CD14-positive monocyte (primary cell): ENCODE measurements around the gene CWC27. TPM values are rescaled to one million over a fixed set of nuclear protein-coding genes. Genes with fewer than 3 reads are reported as not detected.

Experiments used
- DNase-seq, 3 donors: peaks; one replicate each; pipeline ENCODE4 v3.0.0-alpha.2; 2011 to 2022
- H2AFZ ChIP-seq: 2 replicates; pipeline ENCODE4 v1.6.0; 2012; ENCODE audit warnings: mild to moderate bottlenecking, low read depth, low read length, inconsistent platforms; ENCODE audit not compliant: insufficient read depth, poor library complexity, severe bottlenecking
- H3K27ac ChIP-seq, 2 donors: 1 replicate in 1 of 2; 2 replicates in 1 of 2; pipeline ENCODE4 v1.5.1; 2012 to 2013; ENCODE audit warnings: low read length in 2 of 2, control low read depth in 1 of 2, inconsistent platforms in 1 of 2, low read depth in 1 of 2, mild to moderate bottlenecking in 1 of 2
- H3K27me3 ChIP-seq, 2 donors: one replicate each; pipeline versions ENCODE4 v1.6.0 to v1.6.1; 2011 to 2013; ENCODE audit warnings: low read length in 2 of 2; ENCODE audit not compliant: control insufficient read depth in 2 of 2, insufficient read depth in 2 of 2
- H3K36me3 ChIP-seq, 2 donors: replicated peaks in 1 of 2; 1 replicate in 1 of 2; 2 replicates in 1 of 2; pipeline versions ENCODE4 v1.5.1 to v1.6.1; 2012 to 2013; ENCODE audit warnings: low read length in 2 of 2, control low read depth in 1 of 2, inconsistent platforms in 1 of 2, mild to moderate bottlenecking in 1 of 2; ENCODE audit not compliant: insufficient read depth in 2 of 2, control insufficient read depth in 1 of 2
- H3K4me1 ChIP-seq, 2 donors: 1 replicate in 1 of 2; 2 replicates in 1 of 2; pipeline versions ENCODE4 v1.5.1 to v1.6.1; 2012 to 2013; ENCODE audit warnings: low read length in 2 of 2, control low read depth in 1 of 2, inconsistent platforms in 1 of 2, mild to moderate bottlenecking in 1 of 2, moderate library complexity in 1 of 2; ENCODE audit not compliant: insufficient read depth in 2 of 2, control insufficient read depth in 1 of 2
- H3K4me2 ChIP-seq: replicated peaks from 2 replicates; pipeline ENCODE3; 2012; ENCODE audit warnings: low read length, moderate library complexity, mild to moderate bottlenecking; ENCODE audit not compliant: poor library complexity, severe bottlenecking; ENCODE audit errors: extremely low read depth
- H3K4me3 ChIP-seq, 3 experiments: fragments of 200-600 bp in 1 of 3; sonication (generic) in 1 of 3; replicated peaks in 1 of 3; 1 replicate in 2 of 3; 2 replicates in 1 of 3; pipeline ENCODE4 v1.5.1; 2011 to 2013; ENCODE audit warnings: low read length in 3 of 3, mild to moderate bottlenecking in 3 of 3, control low read depth in 2 of 3, low read depth in 2 of 3, inconsistent platforms in 1 of 3, moderate library complexity in 1 of 3
- H3K79me2 ChIP-seq: 2 replicates; pipeline ENCODE4 v1.6.0; 2012; ENCODE audit warnings: mild to moderate bottlenecking, control low read depth, inconsistent platforms, low read length, moderate library complexity; ENCODE audit not compliant: insufficient read depth
- H3K9ac ChIP-seq: 2 replicates; pipeline ENCODE4 v1.6.0; 2017; ENCODE audit warnings: low read length, mild to moderate bottlenecking; ENCODE audit not compliant: insufficient read depth, poor library complexity, severe bottlenecking
- H3K9me3 ChIP-seq, 2 donors: replicated peaks in 1 of 2; 1 replicate in 1 of 2; 2 replicates in 1 of 2; pipeline versions ENCODE4 v1.5.1 to v1.6.1; 2012 to 2013; ENCODE audit warnings: low read length in 2 of 2, control low read depth in 1 of 2; ENCODE audit not compliant: control insufficient read depth in 1 of 2, insufficient read depth in 1 of 2
- H4K20me1 ChIP-seq: 2 replicates; pipeline ENCODE4 v1.6.0; 2012; ENCODE audit warnings: mild to moderate bottlenecking, low read length, control low read depth, moderate library complexity; ENCODE audit not compliant: insufficient read depth
- H3K27ac Mint-ChIP-seq, 7 donors: one replicate each; pipeline ENCODE4 v1.8.0; 2020; ENCODE audit warnings: mild to moderate bottlenecking in 7 of 7, mixed read lengths in 7 of 7, moderate library complexity in 6 of 7, inconsistent platforms in 2 of 7
- H3K27me3 Mint-ChIP-seq, 3 donors: one replicate each; pipeline ENCODE4 v1.8.0; 2021 to 2022; ENCODE audit warnings: low read depth in 3 of 3, mild to moderate bottlenecking in 3 of 3, mixed read lengths in 3 of 3, moderate library complexity in 3 of 3, inconsistent platforms in 1 of 3
- H3K36me3 Mint-ChIP-seq, 2 donors: one replicate each; pipeline ENCODE4 v1.8.0; 2020; ENCODE audit warnings: mixed read lengths in 2 of 2, inconsistent platforms in 1 of 2, mild to moderate bottlenecking in 1 of 2
- H3K4me1 Mint-ChIP-seq: one replicate; pipeline ENCODE4 v1.8.0; 2020; ENCODE audit warnings: mild to moderate bottlenecking, mixed read lengths
- H3K4me3 Mint-ChIP-seq, 2 donors: one replicate each; pipeline ENCODE4 v1.8.0; 2020; ENCODE audit warnings: mild to moderate bottlenecking in 2 of 2, mixed read lengths in 2 of 2, moderate library complexity in 1 of 2
- H3K9me3 Mint-ChIP-seq, 7 donors: one replicate each; pipeline ENCODE4 v1.8.0; 2020 to 2022; ENCODE audit warnings: mixed read lengths in 7 of 7, mild to moderate bottlenecking in 6 of 7, moderate library complexity in 6 of 7, inconsistent platforms in 2 of 7
- CTCF ChIP-seq: fragments of 200-600 bp; IDR thresholded peaks from one replicate; pipeline ENCODE4 v1.8.0; 2022; ENCODE audit warnings: antibody characterized with exemption, mild to moderate bottlenecking
- WGBS: methylation state at CpG from one replicate; pipeline ENCODE4 v1.1.5; 2013; ENCODE audit warnings: missing lambda C conversion rate; ENCODE audit not compliant: insufficient coverage; 5-methylcytosine and 5-hydroxymethylcytosine counted together
- intact Hi-C, 2 donors: fragments of 100-400 bp; cut with micrococcal nuclease; formaldehyde crosslinking; loops; one replicate each; pipeline versions ENCODE4 v1.15.0 to v1.15.1; 2023
- polyA plus RNA-seq, 3 donors: library from polyadenylated mRNA; depleted of rRNA in 1 of 3; unstranded in 2 of 3; stranded (reverse) in 1 of 3; fragments of 300-500 nt in 2 of 3; fragments of >200 nt in 1 of 3; fragmentation: Illumina TruSeq in 2 of 3; gene quantifications; 1 replicate in 2 of 3; 2 replicates in 1 of 3; pipeline ENCODE4 v1.2.3, GENCODE V29; 2012 to 2021

The CWC27 gene
- polyA plus RNA-seq, 3 donors, result 6.6 to 18.9 (median 14.5) TPM

- intact Hi-C loops, result no loop called here
- Histone ChIP-seq H3K9ac (no peak overlapping the region), H3K79me2 (no peaks in the 10 kb centered on the region), H2AFZ (no peak overlapping the region), H3K27me3 (no peaks in the 10 kb centered on the region), H4K20me1 (no peaks in the 10 kb centered on the region), H3K27ac (no peak overlapping the region), H3K4me2 (no peak overlapping the region), H3K4me3 (no peak overlapping the region), H3K9me3 (peaks cover 5 to 6% of the 10 kb centered on the region in 2 donors), H3K36me3 (no peaks in the 10 kb centered on the region), H3K4me1 (no peaks in the 10 kb centered on the region)
- Mint-ChIP-seq H3K9me3 (peaks cover 7 to 18% (median 13%) of the 10 kb centered on the region in 7 donors), H3K4me3 (no peak overlapping the region), H3K36me3 (no peaks in the 10 kb centered on the region), H3K27me3 (no peaks in the 10 kb centered on the region), H3K4me1 (peaks cover 2% of the 10 kb centered on the region), H3K27ac (no peak overlapping the region)
- TF ChIP-seq CTCF, result no peak
- 91% methylated on average over 5 of the region's 6 CpGs for WGBS
- DNase-seq, result no peak
Observed at GRCh38 chr5:65059681-65060598, 291.2 kb downstream of the CWC27 start.

GRCh38 chr5:65061250-65061973, 292.7 kb downstream of the CWC27 start:
- no peak for TF ChIP-seq CTCF
- Mint-ChIP-seq H3K36me3 (no peaks in the 10 kb centered on the region), H3K4me1 (peaks cover 14% of the 10 kb centered on the region), H3K4me3 (no peak overlapping the region), H3K27ac (no peak overlapping the region), H3K27me3 (no peaks in the 10 kb centered on the region), H3K9me3 (peaks cover 0 to 6% (median 5%) of the 10 kb centered on the region in 7 donors)
- Histone ChIP-seq H3K9ac (no peak overlapping the region), H3K4me2 (no peak overlapping the region), H3K27ac (no peak overlapping the region), H3K4me1 (peaks cover 0 to 2% of the 10 kb centered on the region in 2 donors), H4K20me1 (no peaks in the 10 kb centered on the region), H2AFZ (no peak overlapping the region), H3K79me2 (no peaks in the 10 kb centered on the region), H3K36me3 (no peaks in the 10 kb centered on the region), H3K27me3 (no peaks in the 10 kb centered on the region), H3K9me3 (no peaks in the 10 kb centered on the region), H3K4me3 (no peak overlapping the region)
- no peak for DNase-seq
- WGBS, result 87% methylated on average over 9 of the region's 9 CpGs
- intact Hi-C loops, result no loop called here
